GM21360 (cell line): Measurements from ENCODE around the gene CBFA2T2.
"Not testable (repeated sequence)": the region's sequence is repeated elsewhere in the genome, so short reads cannot be mapped to it uniquely, and the experiment has no call there.

Source experiments
- ATAC-seq: cut with Tn5 transposase; IDR thresholded peaks from one replicate; pipeline ENCODE4 v1.9.1; 2021; ENCODE audit warnings: mild to moderate bottlenecking, moderate library complexity; ENCODE audit not compliant: unreplicated experiment

CBFA2T2 gene

GRCh38 chr20:33470457-33470856 lies 19.4 kb upstream of the CBFA2T2 start:
- ATAC-seq = no peak

- ATAC-seq = no peak
Measured at GRCh38 chr20:33470866-33471265, 19.0 kb upstream of the CBFA2T2 start.

- ATAC-seq = no peak
Measured at GRCh38 chr20:33472868-33473435, 16.9 kb upstream of the CBFA2T2 start.

GRCh38 chr20:33474097-33474873 lies 15.6 kb upstream of the CBFA2T2 start:
- no peak for ATAC-seq

- ATAC-seq = no peak
Measured at GRCh38 chr20:33474963-33475362, 14.9 kb upstream of the CBFA2T2 start.

GRCh38 chr20:33475381-33476152 lies 14.3 kb upstream of the CBFA2T2 start:
- no peak for ATAC-seq

GRCh38 chr20:33477386-33478234 lies 12.3 kb upstream of the CBFA2T2 start:
- ATAC-seq = no peak

GRCh38 chr20:33480048-33480447 lies 9.8 kb upstream of the CBFA2T2 start:
- ATAC-seq = no peak

GRCh38 chr20:33481431-33481941 lies 8.4 kb upstream of the CBFA2T2 start:
- ATAC-seq = no peak

GRCh38 chr20:33482581-33482980 lies 7.3 kb upstream of the CBFA2T2 start:
- ATAC-seq = no peak

GRCh38 chr20:33483186-33483585 lies 6.7 kb upstream of the CBFA2T2 start:
- ATAC-seq = not testable (repeated sequence)

- no peak for ATAC-seq
Measured at GRCh38 chr20:33488201-33488600, 1.7 kb upstream of the CBFA2T2 start.

GRCh38 chr20:33488661-33489494 lies 1.0 kb upstream of the CBFA2T2 start:
- ATAC-seq = not testable (repeated sequence)

GRCh38 chr20:33489495-33490022 lies 337 bp upstream of the CBFA2T2 start:
- peak; percentile 89 for ATAC-seq

GRCh38 chr20:33490934-33491656 lies 1.2 kb downstream of the CBFA2T2 start:
- no peak for ATAC-seq

- ATAC-seq = no peak
Measured at GRCh38 chr20:33493076-33493766, 3.3 kb downstream of the CBFA2T2 start.

- ATAC-seq = not testable (repeated sequence)
Measured at GRCh38 chr20:33496776-33497175, 6.9 kb downstream of the CBFA2T2 start.

GRCh38 chr20:33499355-33499754 lies 9.5 kb downstream of the CBFA2T2 start:
- no peak for ATAC-seq
